HG02973 (cell line): Measurements from ENCODE around the gene LHX4.

ENCODE experiments used
- ATAC-seq: cut with Tn5 transposase; IDR thresholded peaks from one replicate; pipeline ENCODE4 v1.9.1; 2021; ENCODE audit warnings: moderate library complexity; ENCODE audit not compliant: unreplicated experiment

LHX4 gene

GRCh38 chr1:180229483-180230415 is at the start of gene LHX4:
Gene LHX4 (plus strand): TSS chr1:180230264. CDS start chr1:180230530, 266 bp downstream.
- no peak for ATAC-seq

DNA sequence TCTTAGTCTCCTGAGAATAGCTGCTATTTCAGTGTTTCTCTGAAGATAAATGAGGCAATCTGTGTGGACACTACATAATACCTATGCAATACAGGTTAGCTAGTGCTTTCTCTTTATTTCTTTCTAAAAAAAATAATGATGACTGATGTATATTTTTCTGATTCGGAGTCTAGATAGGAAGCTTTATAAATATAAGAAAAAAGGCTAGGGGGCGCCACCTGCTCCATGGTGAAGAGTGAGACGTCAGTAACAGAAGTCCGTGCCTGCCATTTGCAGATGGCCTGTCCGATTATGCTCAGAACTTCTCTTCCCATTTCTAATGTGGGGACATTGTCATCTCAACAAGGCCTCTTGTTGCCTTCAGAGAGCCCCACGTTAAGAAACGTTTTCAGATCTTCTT is 49.0 kb upstream of the LHX4 start:
- ATAC-seq = no peak

GRCh38 chr1:180181996-180182642 is 47.9 kb upstream of the LHX4 start:
- no peak for ATAC-seq

DNA sequence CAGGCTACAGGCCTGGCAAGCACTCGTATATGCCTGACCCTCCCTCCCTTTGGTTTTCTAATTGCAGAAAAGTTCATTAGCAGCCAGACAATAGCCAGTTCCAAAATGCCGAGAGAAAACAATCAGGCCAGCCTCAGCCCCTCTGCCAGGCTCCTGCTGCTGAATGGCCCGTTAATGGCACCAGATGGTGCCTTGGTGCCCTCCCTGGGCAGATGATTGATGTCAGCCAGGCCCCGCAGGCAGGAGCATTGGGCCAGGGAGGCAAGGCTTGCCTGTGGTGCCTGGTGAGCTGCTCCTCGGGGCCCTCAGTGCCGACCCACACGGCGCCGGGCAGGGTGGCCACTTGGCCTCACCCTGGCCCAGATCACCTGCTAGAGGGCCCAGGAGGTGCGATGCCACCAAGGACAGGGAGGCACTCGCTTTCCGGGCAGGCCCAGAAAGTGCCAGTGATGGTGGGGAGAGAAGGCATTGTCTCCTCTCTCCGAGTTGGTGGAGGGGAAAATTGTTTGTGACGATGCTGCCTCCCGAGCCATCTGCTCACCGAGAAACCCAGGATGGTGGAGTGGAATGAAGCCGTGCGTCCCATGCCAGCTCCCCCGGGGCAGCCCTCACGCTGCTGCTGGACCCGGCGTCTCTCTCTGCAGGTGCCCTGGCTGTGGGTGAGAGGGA is 47.3 kb upstream of the LHX4 start:
- no peak for ATAC-seq

DNA sequence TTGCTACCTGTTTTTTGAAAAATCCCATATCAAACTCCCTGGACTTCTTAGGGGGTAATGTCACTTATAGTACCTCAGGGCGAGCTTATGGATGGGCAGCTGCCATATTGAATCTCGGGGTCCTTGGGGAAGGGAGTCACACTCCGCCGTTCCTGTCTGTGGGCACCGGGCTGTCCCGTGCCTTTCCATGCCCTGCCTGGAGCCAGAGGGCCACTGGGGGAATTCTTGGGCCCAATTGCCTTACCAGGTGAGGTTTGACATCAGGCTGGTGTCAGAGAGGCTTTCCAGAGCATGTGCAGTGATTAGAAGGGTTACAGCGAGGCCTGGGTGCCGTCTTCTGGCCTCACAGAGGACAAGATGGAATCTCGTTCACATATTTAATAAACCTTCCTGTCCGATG is 46.6 kb upstream of the LHX4 start:
- ATAC-seq = no peak

GRCh38 chr1:180184041-180184440 is 46.0 kb upstream of the LHX4 start:
- ATAC-seq = no peak

GRCh38 chr1:180185281-180185680 is 44.8 kb upstream of the LHX4 start:
- no peak for ATAC-seq

GRCh38 chr1:180185971-180186645 is 44.0 kb upstream of the LHX4 start:
- ATAC-seq = no peak

DNA sequence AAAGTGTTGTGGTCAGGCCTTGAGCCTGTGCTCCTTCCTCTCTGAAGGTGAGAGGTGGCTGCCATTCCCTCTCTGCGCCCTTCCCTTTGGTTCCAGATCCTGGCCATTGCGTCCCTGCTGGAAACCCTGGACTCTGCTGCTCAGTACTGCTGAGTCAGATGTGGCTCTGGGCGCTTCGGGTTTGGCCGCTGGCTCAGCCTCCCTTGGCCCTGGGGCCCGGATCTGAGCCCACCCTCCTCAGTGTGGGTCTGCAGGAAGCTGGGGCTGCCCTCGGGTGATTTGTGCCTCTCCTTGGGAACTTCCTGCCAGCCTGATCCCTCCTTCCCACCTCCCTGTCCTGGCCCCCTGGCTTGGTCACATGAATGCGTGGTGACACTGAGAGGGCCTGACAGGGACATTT is 43.2 kb upstream of the LHX4 start:
- ATAC-seq = no peak

- ATAC-seq = no peak
Measured at GRCh38 chr1:180187626-180188025, 42.4 kb upstream of the LHX4 start.

GRCh38 chr1:180188091-180188506 is 42.0 kb upstream of the LHX4 start:
- no peak for ATAC-seq

GRCh38 chr1:180188684-180189175 is 41.3 kb upstream of the LHX4 start:
- no peak for ATAC-seq

GRCh38 chr1:180190091-180190490 is 40.0 kb upstream of the LHX4 start:
- no peak for ATAC-seq

DNA sequence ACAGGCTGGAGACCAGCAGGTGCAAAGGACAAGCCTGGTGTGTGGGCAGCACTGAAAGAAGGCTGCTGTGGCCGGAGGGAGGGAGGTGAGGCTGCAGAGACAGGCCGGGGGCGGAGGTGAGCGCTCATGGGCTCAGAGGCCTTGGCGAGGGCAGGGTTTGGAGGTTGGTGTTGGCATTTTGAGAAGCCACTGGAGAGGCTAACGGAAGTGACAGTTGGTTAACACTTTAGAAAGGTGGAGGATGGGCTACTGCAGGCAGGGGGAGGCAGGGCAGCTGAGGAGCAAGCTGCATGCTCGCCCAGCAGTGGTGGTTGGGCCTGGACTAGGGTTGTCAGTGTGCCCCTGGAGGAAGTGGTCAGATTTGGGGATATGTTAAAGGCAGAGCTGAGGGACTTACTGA is 37.9 kb upstream of the LHX4 start:
- ATAC-seq = no peak

GRCh38 chr1:180193141-180194047 is 36.7 kb upstream of the LHX4 start:
- no peak for ATAC-seq

DNA sequence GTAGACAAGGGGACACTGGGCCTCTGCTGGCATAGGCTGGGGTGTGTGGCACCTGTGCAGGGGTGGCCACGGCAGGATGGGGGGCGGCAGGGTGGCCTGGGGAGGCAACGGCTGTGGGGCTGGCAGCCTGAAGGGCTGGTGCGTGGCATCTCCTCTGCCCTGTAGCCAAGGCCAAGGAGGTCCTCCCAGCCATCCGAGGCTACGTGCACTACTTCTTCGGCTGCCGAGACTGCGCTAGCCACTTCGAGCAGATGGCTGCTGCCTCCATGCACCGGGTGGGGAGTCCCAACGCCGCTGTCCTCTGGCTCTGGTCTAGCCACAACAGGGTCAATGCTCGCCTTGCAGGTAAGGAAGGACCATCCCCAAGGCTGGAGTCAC is 36.0 kb upstream of the LHX4 start:
- no peak for ATAC-seq

- ATAC-seq = no peak
Measured at GRCh38 chr1:180194546-180195207, 35.4 kb upstream of the LHX4 start.

DNA sequence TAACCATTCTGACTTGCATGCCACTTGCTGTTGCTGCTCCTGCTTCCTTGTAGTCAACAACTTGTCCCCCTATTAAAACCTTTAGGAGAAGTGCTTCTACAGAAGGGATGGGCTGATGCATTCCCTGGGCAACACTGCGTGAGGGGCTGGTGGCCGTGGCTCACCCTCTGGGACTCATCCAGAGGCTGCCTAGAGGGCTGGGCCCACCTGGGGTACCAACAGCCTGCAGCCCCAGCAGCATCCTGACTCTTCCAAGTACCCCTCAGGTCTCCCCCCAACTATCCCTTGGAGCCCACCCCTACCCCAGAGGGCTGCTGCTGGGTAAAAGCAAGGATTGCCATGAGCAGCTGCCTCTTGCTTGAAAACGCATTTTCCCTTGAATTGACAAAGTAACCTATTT is 34.7 kb upstream of the LHX4 start:
- no peak for ATAC-seq

- no peak for ATAC-seq
Measured at GRCh38 chr1:180195916-180196315, 34.1 kb upstream of the LHX4 start.
